SH-SY5Y (cell line): ENCODE results near the gene SLCO1A2.

Experiments used
- GATA2 ChIP-seq: IDR thresholded peaks from 2 replicates; pipeline ENCODE4 v1.6.1; 2011; ENCODE audit warnings: mild to moderate bottlenecking, low read depth, low read length
- GATA3 ChIP-seq: IDR thresholded peaks from 2 replicates; pipeline ENCODE4 v1.6.1; 2011; ENCODE audit warnings: low read depth, mild to moderate bottlenecking, low read length, moderate library complexity

DNA sequence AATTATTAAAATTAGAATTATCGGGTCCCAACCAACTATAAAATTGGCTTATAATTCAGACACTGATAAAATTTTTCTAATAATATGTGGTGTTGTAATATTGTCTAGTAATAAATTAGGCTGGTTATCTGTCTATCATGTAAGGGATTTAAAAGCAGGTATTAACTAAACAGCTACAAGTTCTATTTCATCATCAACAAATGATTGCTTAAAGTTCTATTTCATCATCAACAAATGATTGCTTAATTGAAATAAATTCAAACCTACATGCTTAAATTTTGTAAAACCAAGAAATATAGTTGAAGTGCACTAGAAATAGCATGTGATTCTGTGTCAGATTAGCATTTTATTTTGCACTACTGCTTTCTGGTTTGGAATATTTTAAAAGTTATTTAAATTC lies 34.1 kb downstream of the SLCO1A2 start:
- TF ChIP-seq GATA2: no peak
- no peak for TF ChIP-seq GATA3
